NCI-H1436 (cell line): Measurements from ENCODE around the gene SAPCD2.

Experiments
- DNase-seq: peaks from one replicate; lab custom pipeline; 2025; lab: John Stamatoyannopoulos, UW

The SAPCD2 gene

GRCh38 chr9:137017791-137018497 lies 52.4 kb downstream of the SAPCD2 start:
- DNase-seq: no peak

GRCh38 chr9:137017071-137017470 lies 53.3 kb downstream of the SAPCD2 start:
- no peak for DNase-seq

- no peak for DNase-seq
Measured at GRCh38 chr9:137016436-137016835, 53.9 kb downstream of the SAPCD2 start.

- no peak for DNase-seq
Measured at GRCh38 chr9:137015976-137016375, 54.4 kb downstream of the SAPCD2 start.

GRCh38 chr9:137015540-137015930 lies 54.8 kb downstream of the SAPCD2 start:
- DNase-seq: no peak

- no peak for DNase-seq
Measured at GRCh38 chr9:137014776-137015539, 55.4 kb downstream of the SAPCD2 start.

- DNase-seq: no peak
Measured at GRCh38 chr9:137014166-137014565, 56.2 kb downstream of the SAPCD2 start.

- DNase-seq: no peak
Measured at GRCh38 chr9:137013571-137013940, 56.8 kb downstream of the SAPCD2 start.

GRCh38 chr9:137012694-137013570 lies 57.4 kb downstream of the SAPCD2 start:
- DNase-seq: no peak
